Brain microvascular endothelial cell (primary cell): ENCODE measurements around the gene CLPSL1.

ENCODE experiments used
- DNase-seq: peaks from one replicate; pipeline ENCODE4 v3.0.0-alpha.2; 2020
- H3K27ac ChIP-seq: fragments of 250-450 bp; sonication (Bioruptor Pico); 2 replicates; pipeline ENCODE4 v1.5.1; 2020; ENCODE audit warnings: mild to moderate bottlenecking, moderate library complexity
- H3K27me3 ChIP-seq: fragments of 250-450 bp; sonication (Bioruptor Pico); replicated peaks from 2 replicates; pipeline ENCODE4 v1.5.1; 2020; ENCODE audit warnings: mild to moderate bottlenecking
- H3K36me3 ChIP-seq: fragments of 250-450 bp; sonication (Bioruptor Pico); replicated peaks from 2 replicates; pipeline ENCODE4 v1.5.1; 2020; ENCODE audit warnings: mild to moderate bottlenecking
- H3K4me3 ChIP-seq: 2 replicates; pipeline ENCODE4 v1.5.1; 2011; ENCODE audit warnings: low read depth, mild to moderate bottlenecking, control low read depth, low read length, moderate library complexity
- in situ Hi-C: cut with HindIII; loops from 2 replicates; pipeline ENCODE4 v1.10.0; 2017; ENCODE audit warnings: low sequenced_read_pairs, low pct_ligation_motif_present
- TF ChIP-seq, protein P1 (sequence below): IDR thresholded peaks from 2 replicates; pipeline ENCODE4 v1.5.1; 2011; ENCODE audit warnings: low read depth, mild to moderate bottlenecking, moderate library complexity, low read length, control low read depth, inconsistent platforms; ENCODE audit errors: missing control alignments

Gene CLPSL1

DNA sequence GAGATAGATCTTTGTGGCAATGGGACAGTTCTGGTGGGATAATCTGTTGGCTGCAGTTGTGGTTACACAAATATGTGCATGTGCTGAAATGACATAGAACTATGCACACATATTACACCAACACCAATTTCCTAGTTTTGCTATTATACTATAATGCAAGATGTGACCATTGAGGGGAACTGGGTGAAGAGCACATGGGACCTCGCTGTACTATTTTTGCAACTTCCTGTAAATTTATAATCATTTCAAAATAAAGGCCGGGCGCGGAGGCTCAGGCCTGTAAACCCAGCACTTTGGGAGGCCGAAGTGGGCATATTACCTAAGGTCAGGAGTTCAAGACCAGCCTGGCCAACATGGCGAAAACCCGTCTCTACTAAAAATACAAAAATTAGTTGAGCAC is 35.3 kb upstream of the CLPSL1 start:
- in situ Hi-C loops: no loop called here
- no peaks in the 10 kb centered on the region for H3K27me3 ChIP-seq
- TF ChIP-seq, protein P1, sequence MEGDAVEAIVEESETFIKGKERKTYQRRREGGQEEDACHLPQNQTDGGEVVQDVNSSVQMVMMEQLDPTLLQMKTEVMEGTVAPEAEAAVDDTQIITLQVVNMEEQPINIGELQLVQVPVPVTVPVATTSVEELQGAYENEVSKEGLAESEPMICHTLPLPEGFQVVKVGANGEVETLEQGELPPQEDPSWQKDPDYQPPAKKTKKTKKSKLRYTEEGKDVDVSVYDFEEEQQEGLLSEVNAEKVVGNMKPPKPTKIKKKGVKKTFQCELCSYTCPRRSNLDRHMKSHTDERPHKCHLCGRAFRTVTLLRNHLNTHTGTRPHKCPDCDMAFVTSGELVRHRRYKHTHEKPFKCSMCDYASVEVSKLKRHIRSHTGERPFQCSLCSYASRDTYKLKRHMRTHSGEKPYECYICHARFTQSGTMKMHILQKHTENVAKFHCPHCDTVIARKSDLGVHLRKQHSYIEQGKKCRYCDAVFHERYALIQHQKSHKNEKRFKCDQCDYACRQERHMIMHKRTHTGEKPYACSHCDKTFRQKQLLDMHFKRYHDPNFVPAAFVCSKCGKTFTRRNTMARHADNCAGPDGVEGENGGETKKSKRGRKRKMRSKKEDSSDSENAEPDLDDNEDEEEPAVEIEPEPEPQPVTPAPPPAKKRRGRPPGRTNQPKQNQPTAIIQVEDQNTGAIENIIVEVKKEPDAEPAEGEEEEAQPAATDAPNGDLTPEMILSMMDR: no peak
- H3K27ac ChIP-seq: no peak overlapping the region
- no peaks in the 10 kb centered on the region for H3K36me3 ChIP-seq
- no peak for DNase-seq
- H3K4me3 ChIP-seq: no peak overlapping the region

DNA sequence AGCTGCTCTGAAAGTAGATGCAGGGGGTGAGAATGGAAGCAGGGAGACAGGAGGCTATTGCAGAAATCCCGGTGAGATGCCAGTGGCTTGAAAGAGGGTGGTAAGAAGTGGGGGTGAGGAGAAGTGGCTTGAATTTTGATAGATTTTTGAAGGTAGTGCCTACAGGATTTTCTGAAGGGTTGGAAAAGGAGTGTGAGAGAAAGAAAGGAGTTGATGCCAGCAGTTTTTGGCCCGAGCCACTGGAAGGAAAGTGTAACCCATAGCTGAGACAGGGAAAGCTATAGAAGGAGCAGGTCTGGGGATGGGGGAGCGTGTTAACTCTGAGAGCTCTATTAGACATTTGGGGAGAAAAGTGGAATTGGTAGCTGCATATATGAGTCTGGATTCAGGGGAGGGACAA is 34.3 kb upstream of the CLPSL1 start:
- Histone ChIP-seq H3K27me3 (no peaks in the 10 kb centered on the region), H3K4me3 (no peak overlapping the region), H3K36me3 (no peaks in the 10 kb centered on the region), H3K27ac (no peak overlapping the region)
- TF ChIP-seq, protein P1: no peak
- no peak for DNase-seq
- in situ Hi-C loops: no loop called here

- Histone ChIP-seq H3K4me3 (no peak overlapping the region), H3K27ac (no peak overlapping the region), H3K36me3 (no peaks in the 10 kb centered on the region), H3K27me3 (no peaks in the 10 kb centered on the region)
- no peak for DNase-seq
- in situ Hi-C loops: no loop called here
- TF ChIP-seq, protein P1: no peak
These were observed 32.9 kb upstream of the CLPSL1 start for GRCh38 chr6:35747877-35748276.

DNA sequence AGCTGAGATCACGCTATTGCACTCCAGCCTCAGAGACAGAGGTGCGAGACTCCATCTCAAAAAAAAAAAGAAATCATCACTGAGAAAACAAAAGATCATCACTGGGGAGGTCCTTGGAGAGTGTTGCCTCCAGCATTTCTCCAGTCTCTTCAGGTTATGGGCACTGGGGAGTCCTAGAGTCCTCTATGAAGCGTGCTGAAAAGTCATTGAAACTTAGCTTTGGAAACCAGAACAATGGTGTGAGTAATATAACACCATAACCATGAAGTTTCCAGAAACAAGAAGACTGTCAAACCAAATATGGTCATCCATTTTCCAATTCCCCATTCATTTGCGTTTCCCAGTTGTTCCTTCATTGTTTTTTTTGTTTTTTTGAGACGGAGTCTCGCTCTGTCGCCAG is 30.3 kb upstream of the CLPSL1 start:
- Histone ChIP-seq H3K4me3 (no peak overlapping the region), H3K36me3 (no peaks in the 10 kb centered on the region), H3K27ac (no peak overlapping the region), H3K27me3 (no peaks in the 10 kb centered on the region)
- in situ Hi-C loops: no loop called here
- TF ChIP-seq, protein P1: no peak
- no peak for DNase-seq

DNA sequence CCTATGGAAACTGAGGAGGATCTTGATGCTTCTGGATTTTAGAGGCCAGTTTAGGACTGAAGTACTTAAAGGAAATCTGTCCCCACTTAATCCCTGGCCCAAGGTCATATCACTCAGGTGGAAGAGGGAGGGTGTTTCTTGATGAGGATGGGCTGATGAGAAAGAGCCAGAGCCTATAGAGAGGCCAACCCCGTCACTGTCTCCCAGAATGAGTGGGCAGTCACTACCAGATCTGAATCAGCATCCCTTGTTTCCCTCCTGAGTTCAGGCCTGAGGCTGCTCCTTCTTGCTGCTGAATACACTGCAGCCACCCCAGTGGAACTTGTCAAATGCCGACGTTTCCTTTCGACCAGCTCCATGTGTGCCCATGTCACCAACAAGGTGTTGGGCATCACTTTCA is 29.2 kb upstream of the CLPSL1 start:
- TF ChIP-seq, protein P1: no peak
- no peak overlapping the region for H3K27ac ChIP-seq
- no peaks in the 10 kb centered on the region for H3K36me3 ChIP-seq
- no peak for DNase-seq
- H3K27me3 ChIP-seq: no peaks in the 10 kb centered on the region
- in situ Hi-C loops: no loop called here
- no peak overlapping the region for H3K4me3 ChIP-seq

DNA sequence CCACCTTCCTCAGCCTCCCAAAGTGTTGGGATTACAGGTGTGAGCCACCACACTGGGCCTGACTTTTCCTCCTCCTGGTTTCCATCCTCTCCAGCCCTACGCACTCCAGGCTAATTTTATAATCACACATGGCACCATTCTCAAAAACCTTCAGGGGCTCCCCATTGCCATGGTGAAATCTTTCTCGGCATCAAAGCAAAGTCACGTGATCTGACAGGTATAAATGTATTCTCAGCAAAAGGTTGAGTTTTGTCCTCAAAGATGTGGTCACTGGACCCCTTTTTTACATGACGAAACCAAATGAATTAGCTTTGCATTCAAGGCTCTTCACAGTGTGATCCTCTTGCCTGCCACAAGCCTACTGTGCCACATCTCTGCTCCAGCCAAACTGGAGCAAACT is 28.5 kb upstream of the CLPSL1 start:
- Histone ChIP-seq H3K27me3 (no peaks in the 10 kb centered on the region), H3K36me3 (no peaks in the 10 kb centered on the region), H3K4me3 (no peak overlapping the region), H3K27ac (no peak overlapping the region)
- DNase-seq: no peak
- TF ChIP-seq, protein P1: no peak
- in situ Hi-C loops: no loop called here
